WI38 (cell line): ENCODE measurements around the gene NUP107.

Source experiments
- H3K4me3 ChIP-seq: 2 replicates; pipeline ENCODE4 v1.5.1; 2011; ENCODE audit warnings: low read depth, mild to moderate bottlenecking, control low read depth, low read length
- CTCF ChIP-seq: IDR thresholded peaks from 2 replicates; pipeline ENCODE4 v1.5.1; 2012; ENCODE audit warnings: low read depth, mild to moderate bottlenecking, control low read depth, low read length

Gene NUP107

GRCh38 chr12:68750506-68750905, 63.7 kb downstream of the NUP107 start:
- TF ChIP-seq CTCF: no peak
- no peak overlapping the region for H3K4me3 ChIP-seq

- no peak overlapping the region for H3K4me3 ChIP-seq
- no peak for TF ChIP-seq CTCF
Observed at GRCh38 chr12:68755536-68756243, 68.9 kb downstream of the NUP107 start.

GRCh38 chr12:68759852-68760251, 73.1 kb downstream of the NUP107 start:
- H3K4me3 ChIP-seq: no peak overlapping the region

GRCh38 chr12:68760806-68761441, 74.1 kb downstream of the NUP107 start:
- TF ChIP-seq CTCF: no peak
- no peak overlapping the region for H3K4me3 ChIP-seq

More at GRCh38 chr12:68759852-68760251, 73.1 kb downstream of the NUP107 start:
- TF ChIP-seq CTCF: no peak

GRCh38 chr12:68761442-68761812, 74.6 kb downstream of the NUP107 start:
- no peak for TF ChIP-seq CTCF
- H3K4me3 ChIP-seq: no peak overlapping the region

GRCh38 chr12:68761901-68762630, 75.3 kb downstream of the NUP107 start:
- no peak for TF ChIP-seq CTCF

GRCh38 chr12:68762691-68763090, 75.9 kb downstream of the NUP107 start:
- no peak overlapping the region for H3K4me3 ChIP-seq
- no peak for TF ChIP-seq CTCF

More at GRCh38 chr12:68761901-68762630, 75.3 kb downstream of the NUP107 start:
- H3K4me3 ChIP-seq: no peak overlapping the region
